Peyer's patch (tissue), 4 donors: ENCODE results near the gene DDX10. TPM values are rescaled to one million over a fixed set of nuclear protein-coding genes. Genes with fewer than 3 reads are reported as not detected.

Source experiments
- DNase-seq, 3 donors: peaks; one replicate each; pipeline ENCODE4 v3.0.0-alpha.2; 2017 to 2019
- H3K27ac ChIP-seq, 4 donors: fragments of 200-600 bp; sonication (generic); one replicate each; pipeline ENCODE4 v1.5.1; 2016 to 2019
- H3K27me3 ChIP-seq, 2 donors: fragments of 200-600 bp; sonication (generic); one replicate each; pipeline ENCODE4 v1.5.1; 2019
- H3K36me3 ChIP-seq, 3 donors: fragments of 200-600 bp; sonication (generic); one replicate each; pipeline ENCODE4 v1.5.1; 2016 to 2019
- H3K4me1 ChIP-seq, 4 donors: fragments of 200-600 bp; sonication (generic); one replicate each; pipeline ENCODE4 v1.5.1; 2016 to 2019
- H3K4me3 ChIP-seq, 4 donors: fragments of 200-600 bp; sonication (generic); 1 replicate in 3 of 4; 2 replicates in 1 of 4; pipeline ENCODE4 v1.5.1; 2016 to 2019; ENCODE audit warnings: mild to moderate bottlenecking in 1 of 4
- H3K9me3 ChIP-seq, 4 donors: fragments of 200-600 bp; sonication (generic); one replicate each; pipeline ENCODE4 v1.5.1; 2016 to 2019; ENCODE audit warnings: mild to moderate bottlenecking in 1 of 4
- CTCF ChIP-seq, 6 experiments: fragments of 450-650 bp in 4 of 6; fragments of 200-600 bp in 2 of 6; sonication (generic) in 1 of 6; IDR thresholded peaks; one replicate each; pipeline ENCODE4 v1.5.1; 2017 to 2019; ENCODE audit warnings: antibody characterized with exemption in 6 of 6, mild to moderate bottlenecking in 3 of 6, moderate library complexity in 1 of 6
- POLR2A ChIP-seq, 2 donors: fragments of 450-650 bp; IDR thresholded peaks; one replicate each; pipeline ENCODE4 v1.5.1; 2017; ENCODE audit warnings: antibody characterized with exemption in 2 of 2, mild to moderate bottlenecking in 2 of 2, moderate library complexity in 2 of 2
- total RNA-seq, 4 donors: library from RNA; depleted of rRNA; stranded (reverse); fragments of >200 nt; gene quantifications; one replicate each; pipeline ENCODE4 v1.1.0, GENCODE V29; 2016

Gene DDX10
- total RNA-seq, 4 donors from 2014 or later = 3.9 to 38.0 (median 16.5) TPM

DNA sequence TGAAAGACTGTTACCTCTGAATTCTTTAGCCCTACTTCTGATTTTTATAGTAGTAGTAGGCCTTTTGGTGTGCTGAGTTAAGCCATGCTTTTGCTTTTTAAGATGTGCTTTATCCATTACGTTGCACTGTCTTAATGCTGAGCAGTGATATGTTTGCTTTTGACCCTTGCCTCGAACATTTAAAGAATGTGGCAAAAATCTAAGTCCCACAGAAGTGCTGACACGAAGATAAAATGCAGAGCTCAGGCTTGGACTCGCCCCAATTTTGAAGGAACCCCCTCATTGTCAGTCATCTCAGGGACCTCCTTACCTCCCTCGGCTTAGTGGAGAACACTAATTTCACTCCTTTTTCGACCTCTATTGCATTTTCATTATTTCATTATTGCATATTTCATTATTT, 272.9 kb downstream of the DDX10 start:
- Histone ChIP-seq H3K4me1 (no peaks in the 10 kb centered on the region), H3K36me3 (no peaks in the 10 kb centered on the region), H3K27me3 (no peaks in the 10 kb centered on the region), H3K4me3 (no peak overlapping the region), H3K9me3 (no peaks in the 10 kb centered on the region), H3K27ac (no peak overlapping the region)
- DNase-seq = no peak
- TF ChIP-seq POLR2A (IDR thresholded peaks at IDR 0.05) (no peak), CTCF (IDR thresholded peaks at IDR 0.05) (no peak)

DNA sequence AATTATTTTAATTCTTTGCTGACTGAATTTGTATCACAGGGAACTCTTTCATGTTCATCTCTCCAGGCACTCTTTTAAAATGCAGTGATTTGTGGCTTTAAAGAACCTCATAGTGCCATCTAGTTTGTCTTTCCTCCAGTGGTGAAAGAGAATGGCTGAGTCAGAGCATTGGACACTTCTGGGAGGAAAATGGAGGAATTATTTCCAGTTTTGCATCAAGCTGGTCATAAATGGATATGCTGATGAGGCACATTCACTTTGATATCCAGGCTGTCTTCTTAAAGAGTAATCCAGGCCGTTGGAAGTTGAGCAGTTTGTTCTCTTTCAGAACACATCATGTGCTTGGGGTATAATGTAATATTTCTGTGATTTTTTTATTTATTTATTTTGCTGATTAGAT, 273.7 kb downstream of the DDX10 start:
- no peaks in the 10 kb centered on the region for H3K36me3 ChIP-seq
- no peak for DNase-seq
- H3K27ac ChIP-seq = no peak overlapping the region
- no peaks in the 10 kb centered on the region for H3K27me3 ChIP-seq
- TF ChIP-seq CTCF (IDR thresholded peaks at IDR 0.05) (no peak), POLR2A (IDR thresholded peaks at IDR 0.05) (no peak)
- no peak overlapping the region for H3K4me3 ChIP-seq
- no peaks in the 10 kb centered on the region for H3K9me3 ChIP-seq
- H3K4me1 ChIP-seq = no peaks in the 10 kb centered on the region

GRCh38 chr11:108939135-108939534, 274.3 kb downstream of the DDX10 start:
- TF ChIP-seq POLR2A (IDR thresholded peaks at IDR 0.05) (no peak), CTCF (IDR thresholded peaks at IDR 0.05) (no peak)
- Histone ChIP-seq H3K4me1 (no peaks in the 10 kb centered on the region), H3K27ac (no peak overlapping the region), H3K27me3 (no peaks in the 10 kb centered on the region), H3K9me3 (no peaks in the 10 kb centered on the region), H3K36me3 (no peaks in the 10 kb centered on the region), H3K4me3 (no peak overlapping the region)
- DNase-seq = no peak

- Histone ChIP-seq H3K27me3 (no peaks in the 10 kb centered on the region), H3K27ac (no peak overlapping the region), H3K4me1 (no peaks in the 10 kb centered on the region), H3K9me3 (no peaks in the 10 kb centered on the region), H3K4me3 (no peak overlapping the region), H3K36me3 (no peaks in the 10 kb centered on the region)
- no peak for DNase-seq
- TF ChIP-seq POLR2A (IDR thresholded peaks at IDR 0.05) (no peak), CTCF (IDR thresholded peaks at IDR 0.05) (no peak)
These were observed 279.0 kb downstream of the DDX10 start for GRCh38 chr11:108943853-108944252.

GRCh38 chr11:108944471-108945178, 279.8 kb downstream of the DDX10 start:
- H3K4me3 ChIP-seq = no peak overlapping the region
- H3K27ac ChIP-seq = no peak overlapping the region
- no peak for TF ChIP-seq POLR2A (IDR thresholded peaks at IDR 0.05)
- TF ChIP-seq CTCF (IDR thresholded peaks at IDR 0.05) = no peak
- H3K36me3 ChIP-seq = no peaks in the 10 kb centered on the region
- H3K27me3 ChIP-seq = no peaks in the 10 kb centered on the region
- DNase-seq = no peak
- no peaks in the 10 kb centered on the region for H3K4me1 ChIP-seq
- no peaks in the 10 kb centered on the region for H3K9me3 ChIP-seq

DNA sequence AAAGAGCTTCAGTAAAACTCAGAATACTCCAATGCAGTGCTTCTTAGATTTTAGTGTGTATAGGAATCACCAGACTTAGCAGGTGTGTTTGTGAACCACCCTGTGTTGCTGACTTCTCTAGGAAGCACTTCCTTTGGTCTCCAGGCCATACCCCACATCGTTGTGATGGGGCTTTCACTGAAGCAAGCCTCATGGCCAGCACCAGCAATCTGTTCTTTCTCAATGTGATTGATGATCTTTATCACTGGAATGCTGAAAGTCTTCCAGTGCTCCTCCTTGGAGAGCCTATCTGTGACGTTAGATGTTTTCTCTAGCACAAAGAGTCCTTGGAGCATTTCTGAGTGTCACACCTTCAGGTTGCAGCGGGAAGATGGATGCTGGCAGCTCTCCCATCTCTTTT, 280.5 kb downstream of the DDX10 start:
- Histone ChIP-seq H3K4me1 (no peaks in the 10 kb centered on the region), H3K27me3 (no peaks in the 10 kb centered on the region), H3K27ac (no peak overlapping the region), H3K9me3 (no peaks in the 10 kb centered on the region), H3K4me3 (no peak overlapping the region), H3K36me3 (no peaks in the 10 kb centered on the region)
- TF ChIP-seq POLR2A (IDR thresholded peaks at IDR 0.05) (no peak), CTCF (IDR thresholded peaks at IDR 0.05) (no peak)
- DNase-seq = no peak
